Measurements from ENCODE around the gene SIK2.
A peak's percentile ranks its signal among the peaks of the same experiment; 100 is the strongest.
"Not testable (repeated sequence)": the region's sequence is repeated elsewhere in the genome, so short reads cannot be mapped to it uniquely, and the experiment has no call there.

The SIK2 gene

GRCh38 chr11:111629499-111629898 lies 27.2 kb downstream of the SIK2 start:
- no peak for DNase-seq

- no peak for DNase-seq
Observed at GRCh38 chr11:111631024-111631665, 28.9 kb downstream of the SIK2 start.

DNA sequence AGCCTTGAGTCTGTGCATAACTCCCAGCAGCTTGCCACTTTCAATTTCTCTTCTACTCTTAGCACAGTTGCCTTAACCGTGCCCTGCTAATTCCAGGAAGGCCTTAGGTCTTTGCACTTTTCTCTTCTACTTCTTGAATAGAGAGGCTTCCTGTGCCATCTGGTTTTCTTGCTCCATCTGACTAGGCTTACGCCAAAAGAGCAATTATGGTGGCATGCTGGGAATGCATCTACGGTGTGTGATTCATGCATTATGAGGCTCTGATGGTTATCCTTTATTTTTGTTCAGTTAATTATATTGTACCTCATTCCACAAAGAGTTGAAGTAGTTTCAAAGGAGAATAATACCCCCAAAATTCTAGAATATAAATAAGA lies 29.4 kb downstream of the SIK2 start:
- no peak for DNase-seq

DNA sequence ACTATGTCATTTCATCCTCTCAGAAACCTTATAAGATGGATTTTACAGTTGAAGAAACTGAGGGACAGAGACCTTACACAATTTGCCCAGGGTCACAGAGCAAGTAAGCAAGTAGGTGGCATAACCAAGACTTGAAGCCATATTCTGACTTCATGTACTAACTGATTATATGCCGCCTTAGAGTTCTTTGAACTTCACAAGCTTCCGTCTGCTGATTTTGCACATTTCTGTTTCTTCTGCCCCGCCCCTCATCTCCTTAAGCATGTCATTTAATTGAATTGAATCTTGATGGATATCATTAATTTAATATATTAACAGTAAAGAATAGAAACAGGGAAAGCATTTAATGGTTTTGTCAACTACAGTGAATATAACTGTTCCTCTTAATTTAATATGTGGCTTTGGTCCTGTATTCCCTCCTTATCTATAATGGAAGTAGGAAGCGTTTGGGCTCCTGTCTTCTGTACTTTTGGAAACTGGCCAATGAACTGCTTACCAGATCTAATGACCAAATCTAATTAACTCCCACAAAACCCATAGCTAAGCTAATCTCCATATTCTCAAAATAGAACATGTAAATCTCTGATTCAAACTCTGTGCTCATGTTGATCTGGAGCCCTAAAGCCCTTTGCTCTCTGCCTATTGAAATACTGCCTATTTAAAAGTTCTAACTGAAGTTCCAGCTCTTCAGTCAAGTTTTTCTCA lies 30.4 kb downstream of the SIK2 start:
- no peak for DNase-seq

DNA sequence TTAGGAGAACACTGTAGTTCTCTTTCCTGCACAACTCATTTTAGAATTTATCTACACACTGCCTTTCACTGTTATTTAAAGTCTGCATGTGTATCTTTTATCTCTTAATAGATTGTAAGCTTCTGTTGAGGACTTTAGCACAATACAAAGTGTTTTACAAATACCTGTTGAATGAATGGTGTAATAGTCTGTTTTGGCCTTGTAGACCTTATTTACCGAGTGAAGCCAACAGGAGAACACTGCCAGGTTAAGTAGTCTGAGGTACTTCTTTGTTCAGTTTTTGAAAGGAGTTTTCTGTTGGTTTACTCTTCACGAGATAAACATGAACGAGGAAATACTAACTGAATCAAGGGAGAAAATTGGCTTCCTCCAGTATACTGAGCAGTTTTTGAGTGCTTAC lies 31.0 kb downstream of the SIK2 start:
- no peak for DNase-seq

- DNase-seq, result no peak
Observed at GRCh38 chr11:111633756-111634362, 31.6 kb downstream of the SIK2 start.

DNA sequence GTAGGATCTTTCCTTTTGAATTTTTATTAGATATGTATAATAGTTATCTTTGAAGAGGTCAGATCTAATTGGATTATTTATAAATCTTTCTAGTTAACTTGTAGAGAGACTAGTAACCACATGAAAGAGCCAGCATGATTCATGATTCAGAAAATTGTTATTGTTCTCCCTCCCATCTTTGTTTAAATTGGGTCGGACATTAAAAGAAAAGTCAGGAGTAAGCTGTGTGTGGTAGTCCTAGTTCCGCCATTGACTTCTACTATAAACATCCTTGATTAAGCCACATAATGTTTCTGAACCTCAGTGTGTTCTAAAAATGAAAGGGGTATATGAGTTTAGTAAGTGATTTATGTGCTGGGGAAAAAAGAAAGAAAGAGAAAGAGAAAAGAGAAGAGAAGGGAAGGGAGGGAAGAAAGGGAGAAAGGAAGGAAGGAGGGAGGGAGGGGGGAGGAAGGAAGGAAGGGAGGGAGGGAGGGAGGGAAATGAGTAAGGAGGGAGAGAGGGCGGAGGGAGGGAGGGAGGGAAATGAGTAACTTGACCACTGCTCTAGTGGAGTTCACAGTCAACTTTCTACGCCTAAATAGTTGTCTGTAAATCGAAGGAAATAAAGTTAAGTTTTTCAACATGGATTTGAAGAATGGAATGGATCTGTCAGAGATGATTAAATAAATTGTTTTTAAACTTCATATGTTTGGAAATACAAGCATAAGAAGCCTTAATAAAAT lies 32.9 kb downstream of the SIK2 start:
- no peak for DNase-seq

- DNase-seq, result no peak
Observed at GRCh38 chr11:111635706-111636045, 33.4 kb downstream of the SIK2 start.

DNA sequence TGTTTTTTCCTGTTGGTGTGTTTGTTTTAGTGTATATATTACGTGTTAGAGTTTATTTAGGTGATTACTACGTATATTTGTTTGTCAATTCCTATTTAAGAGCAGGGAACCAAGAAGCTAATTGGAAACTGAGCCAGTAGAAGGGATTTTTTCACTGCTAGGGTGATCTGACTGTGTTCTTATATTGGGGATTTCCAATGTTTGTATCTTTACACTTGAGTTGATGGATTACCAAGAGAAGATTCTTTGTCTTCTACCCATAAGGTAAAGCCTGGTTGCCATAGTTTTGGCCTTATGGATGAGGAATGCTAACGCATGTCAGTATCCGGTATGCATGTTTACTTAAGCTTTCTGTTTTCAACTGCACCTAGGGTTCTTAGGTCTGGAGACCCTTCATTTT lies 35.6 kb downstream of the SIK2 start:
- no peak for DNase-seq

DNA sequence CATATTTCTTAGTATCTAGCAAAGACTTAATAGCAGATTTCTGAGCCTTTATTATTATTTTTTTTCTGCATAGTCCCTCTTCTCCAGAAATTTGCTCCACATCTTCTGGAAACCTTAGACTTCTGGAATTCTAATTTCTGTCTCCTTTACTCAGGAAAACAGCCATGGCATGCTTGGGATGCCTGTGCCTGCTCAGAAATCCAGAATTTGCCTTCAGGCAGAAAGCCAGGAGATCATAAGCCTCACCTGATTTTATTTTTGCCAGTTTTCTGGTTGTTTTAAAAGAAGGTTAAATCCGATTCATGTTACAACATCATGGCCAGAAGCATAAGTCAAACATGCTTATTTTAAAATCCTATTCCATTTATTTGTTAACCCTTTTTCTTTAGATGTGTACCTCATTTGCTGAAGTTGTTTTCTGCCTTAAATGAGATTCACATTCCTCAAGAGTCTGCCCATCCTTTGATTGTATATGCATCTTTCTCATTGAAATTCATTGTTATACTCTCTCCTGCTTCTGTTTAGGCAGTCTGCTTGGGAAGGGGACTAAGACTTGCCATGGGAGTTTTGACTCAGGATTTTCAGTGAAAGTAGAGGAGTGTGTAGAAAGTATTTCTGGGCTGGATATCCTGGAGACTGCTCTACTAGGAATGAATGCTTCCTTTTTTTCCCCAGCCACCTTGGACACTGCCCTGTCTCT lies 37.1 kb downstream of the SIK2 start:
- DNase-seq, result no peak

GRCh38 chr11:111641339-111642015 lies 39.2 kb downstream of the SIK2 start:
- no peak for DNase-seq

DNA sequence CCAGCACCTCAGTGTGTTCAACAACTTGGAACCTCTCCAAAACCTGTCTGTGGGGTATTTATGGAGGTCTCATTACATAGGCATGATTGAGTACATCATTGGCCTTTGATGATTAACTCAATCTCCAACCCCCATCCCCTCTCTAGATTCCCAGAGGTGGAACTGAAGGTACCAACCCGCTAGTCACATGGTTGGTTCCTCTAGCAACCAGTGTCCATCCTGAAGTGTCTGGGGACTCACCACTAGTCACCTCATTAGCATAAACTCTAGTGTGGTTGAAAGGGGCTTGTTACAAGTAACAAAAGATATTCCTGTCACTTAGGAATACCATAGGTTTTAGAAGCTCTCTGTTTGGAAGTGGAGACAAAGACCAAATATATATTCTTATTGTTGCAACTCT lies 40.3 kb downstream of the SIK2 start:
- DNase-seq, result no peak

DNA sequence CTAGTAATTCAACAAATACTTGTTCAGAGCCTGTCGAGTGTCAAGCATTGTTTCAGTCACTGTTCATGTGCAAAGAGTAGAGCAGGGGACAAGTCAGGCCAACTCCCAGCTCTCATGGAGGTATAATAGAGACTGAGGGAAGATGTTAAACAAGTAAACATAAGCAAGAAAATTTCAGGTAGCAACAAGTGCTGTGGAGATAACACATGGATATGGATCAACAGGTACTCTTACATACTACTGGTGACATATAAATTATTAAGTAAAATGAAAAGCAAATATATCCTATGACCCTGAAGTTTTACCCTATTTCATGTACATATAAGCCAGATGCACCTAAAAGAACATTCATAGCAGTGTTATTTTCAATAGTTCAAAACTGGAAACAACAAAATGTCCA lies 42.7 kb downstream of the SIK2 start:
- DNase-seq, result no peak

DNA sequence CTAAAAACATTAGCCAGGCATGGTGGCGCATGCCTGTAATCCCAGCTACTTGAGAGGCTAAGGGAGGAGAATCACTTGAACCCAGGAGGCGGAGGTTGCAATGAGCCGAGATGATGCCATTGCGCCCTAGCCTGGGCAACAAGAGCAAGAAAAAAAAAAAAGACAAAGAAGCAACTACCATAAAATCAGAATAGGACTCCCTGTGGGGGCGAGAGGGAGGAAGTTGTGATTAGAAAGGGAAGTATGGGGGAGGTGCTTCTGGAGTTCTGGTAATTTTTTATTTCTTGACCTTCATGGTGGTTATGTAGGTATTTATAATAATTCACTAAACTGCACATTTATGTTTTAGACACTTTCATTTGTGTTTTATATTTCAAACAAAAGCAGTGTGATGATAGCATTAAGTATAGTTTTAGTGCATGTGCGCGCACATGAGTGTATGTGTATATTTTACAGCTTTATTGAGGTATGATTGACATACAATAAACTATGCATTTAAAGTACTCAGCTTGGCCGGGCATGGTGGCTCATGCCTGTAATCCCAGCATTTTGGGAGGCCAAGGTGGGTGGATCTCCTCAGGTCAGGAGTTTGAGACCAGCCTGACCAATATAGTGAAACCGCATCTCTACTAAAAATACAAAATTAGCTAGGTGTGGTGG lies 43.5 kb downstream of the SIK2 start:
- DNase-seq, result peak; percentile 34 to 45 (median 36)

GRCh38 chr11:111651336-111651735 lies 49.1 kb downstream of the SIK2 start:
- DNase-seq, result not testable (repeated sequence)

DNA sequence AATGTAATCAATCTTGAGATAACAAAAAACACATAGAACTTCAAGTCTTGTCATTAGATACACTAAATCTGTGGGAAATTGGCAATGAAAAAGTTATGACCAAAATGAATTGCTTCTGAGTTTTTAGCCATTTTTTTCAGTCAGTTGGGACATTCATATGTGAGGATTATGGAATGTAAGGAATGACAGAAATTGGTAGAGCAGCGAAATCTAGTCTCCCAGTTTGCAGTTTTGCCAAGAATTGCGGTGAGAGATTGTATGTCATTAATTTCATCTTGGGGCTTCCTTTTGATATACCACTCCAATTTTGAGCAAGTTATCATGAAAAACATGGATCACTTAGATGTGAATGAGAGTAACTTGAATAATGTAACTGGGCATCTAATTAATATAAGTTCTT lies 49.9 kb downstream of the SIK2 start:
- DNase-seq, result no peak

DNA sequence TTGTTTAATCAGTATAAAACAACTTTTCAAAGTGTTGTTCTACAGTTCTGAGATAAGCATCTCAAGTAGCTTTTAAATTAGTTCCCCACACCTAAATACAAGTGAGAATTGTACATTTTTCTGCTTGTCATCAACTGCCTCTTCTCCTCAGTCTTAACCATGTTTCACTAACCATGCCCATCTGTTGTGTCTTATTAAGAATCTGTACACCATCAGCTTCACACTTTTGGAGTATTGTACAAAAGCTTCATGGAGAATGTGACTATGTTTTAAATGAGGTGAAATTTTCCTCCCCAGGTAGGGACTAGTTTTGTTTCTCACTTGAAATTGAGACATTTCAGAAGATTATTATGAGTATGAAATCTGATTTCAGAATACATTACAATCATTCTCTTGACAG lies 52.4 kb downstream of the SIK2 start:
- no peak for DNase-seq

DNA sequence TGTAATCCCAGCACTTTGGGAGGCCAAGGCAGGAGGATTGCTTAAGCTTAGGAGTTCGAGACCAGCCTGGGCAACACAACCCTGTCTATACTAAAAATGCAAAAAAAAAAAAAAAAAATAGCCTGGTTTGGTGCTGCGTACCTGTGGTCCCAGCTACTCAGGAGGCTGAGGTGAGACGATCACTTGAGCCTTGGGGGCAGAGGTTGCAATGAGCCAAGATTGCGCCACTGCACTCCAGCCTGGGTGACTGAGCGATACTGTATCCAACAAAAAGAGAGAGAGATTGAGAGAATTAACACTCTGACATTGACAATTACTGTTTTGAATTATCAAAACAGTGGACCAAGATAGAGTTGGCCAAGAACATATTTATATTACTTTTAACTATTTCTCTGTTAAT lies 53.7 kb downstream of the SIK2 start:
- no peak for DNase-seq

GRCh38 chr11:111657905-111658304 lies 55.7 kb downstream of the SIK2 start:
- DNase-seq, result not testable (repeated sequence)

GRCh38 chr11:111658493-111658892 lies 56.2 kb downstream of the SIK2 start:
- DNase-seq, result not testable (repeated sequence)

DNA sequence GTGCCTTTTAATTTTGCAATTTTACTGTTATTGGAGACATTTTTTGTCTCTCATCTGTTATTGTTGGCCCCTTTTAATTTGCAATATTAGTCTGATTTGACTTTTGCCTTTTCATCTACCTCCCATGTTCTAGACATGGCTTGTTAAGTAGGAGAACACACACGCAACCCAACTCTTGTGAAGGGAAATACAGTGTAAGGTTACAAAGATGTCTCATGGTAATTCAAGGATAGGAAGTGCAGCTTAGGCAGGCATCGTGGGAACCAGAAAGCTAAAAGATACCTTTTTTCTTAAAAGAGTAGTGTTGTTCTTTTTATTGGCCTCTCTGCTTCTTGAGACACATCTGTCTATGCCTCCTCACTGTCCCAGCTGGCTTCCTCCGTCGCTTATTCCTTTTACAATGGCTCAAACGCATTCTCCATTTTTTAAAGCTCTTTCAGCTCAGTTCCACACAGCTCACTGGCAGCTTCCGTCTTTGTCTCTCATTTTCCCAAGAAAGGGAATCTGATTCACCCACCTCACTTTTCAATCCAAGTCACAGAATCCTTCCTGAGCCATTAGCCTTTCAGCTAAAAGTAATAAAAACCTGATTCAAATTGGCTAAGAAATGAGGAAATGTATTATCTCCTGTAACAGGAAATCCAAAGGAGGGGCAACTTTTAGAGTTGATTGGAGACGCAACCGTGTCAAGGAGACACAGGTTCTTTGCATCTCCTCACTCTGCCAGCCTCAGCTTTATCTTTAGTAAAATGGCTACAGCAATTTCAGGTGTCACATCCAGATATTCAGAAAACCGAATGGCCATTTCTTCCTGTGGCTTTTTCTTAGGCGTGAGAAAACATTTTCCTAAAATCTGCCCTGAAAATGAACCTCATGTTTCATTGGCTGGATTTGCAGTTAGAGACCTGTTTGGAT lies 57.2 kb downstream of the SIK2 start:
- DNase-seq, result no peak

Data from suppressor macrophage treated with lipopolysaccharide for 1 hour (primary cell).